Endodermal cell (in vitro differentiated cells): Measurements from ENCODE around the gene TRMT61A. TPM values are rescaled to one million over a fixed set of nuclear protein-coding genes. Genes with fewer than 3 reads are reported as not detected.

Experiments
- DNase-seq: peaks from one replicate; pipeline ENCODE4 v3.0.0-alpha.2; 2017
- H3K27ac ChIP-seq: 2 replicates; pipeline ENCODE4 v1.5.1; 2013; ENCODE audit warnings: mild to moderate bottlenecking, low read depth, low read length, moderate library complexity
- H3K27me3 ChIP-seq: 2 replicates; pipeline ENCODE4 v1.6.1; 2013; ENCODE audit warnings: mild to moderate bottlenecking, low read length, moderate library complexity; ENCODE audit not compliant: insufficient read depth, control insufficient read depth, poor library complexity, severe bottlenecking
- H3K36me3 ChIP-seq: 2 replicates; pipeline ENCODE4 v1.7.0; 2013; ENCODE audit warnings: mild to moderate bottlenecking, low read length, moderate library complexity; ENCODE audit not compliant: control insufficient read depth, insufficient read depth
- H3K4me1 ChIP-seq: one replicate; pipeline ENCODE4 v1.7.0; 2013; ENCODE audit warnings: low read length; ENCODE audit not compliant: control insufficient read depth, insufficient read depth
- H3K4me3 ChIP-seq: 2 replicates; pipeline ENCODE4 v1.5.1; 2013; ENCODE audit warnings: mild to moderate bottlenecking, low read length, moderate library complexity
- H3K9ac ChIP-seq: 2 replicates; pipeline ENCODE4 v1.6.1; 2013; ENCODE audit warnings: mild to moderate bottlenecking, low read length, moderate library complexity; ENCODE audit not compliant: poor library complexity, severe bottlenecking; ENCODE audit errors: extremely low read depth
- H3K9me3 ChIP-seq: 2 replicates; pipeline ENCODE4 v1.6.1; 2013; ENCODE audit warnings: mild to moderate bottlenecking, low read length, moderate library complexity; ENCODE audit not compliant: control insufficient read depth
- H3K27ac Mint-ChIP-seq: 2 replicates; pipeline ENCODE4 v1.8.0; 2020; ENCODE audit warnings: mixed read lengths
- H3K27me3 Mint-ChIP-seq: 2 replicates; pipeline ENCODE4 v1.8.0; 2021; ENCODE audit warnings: mild to moderate bottlenecking, mixed read lengths; ENCODE audit not compliant: insufficient read depth
- H3K36me3 Mint-ChIP-seq: 2 replicates; pipeline ENCODE4 v1.8.0; 2020; ENCODE audit warnings: low read depth, mixed read lengths
- H3K4me1 Mint-ChIP-seq: 2 replicates; pipeline ENCODE4 v1.8.0; 2020; ENCODE audit warnings: mixed read lengths
- H3K4me3 Mint-ChIP-seq: 2 replicates; pipeline ENCODE4 v1.8.0; 2020; ENCODE audit warnings: mild to moderate bottlenecking, moderate library complexity, mixed read lengths
- H3K9me3 Mint-ChIP-seq: 2 replicates; pipeline ENCODE4 v1.8.0; 2020; ENCODE audit warnings: mild to moderate bottlenecking, mixed read lengths
- WGBS, 2 experiments: methylation state at CpG; one replicate each; pipeline versions ENCODE4 v1.1.5 to v1.1.7; 2013; ENCODE audit warnings: missing lambda C conversion rate in 2 of 2, mixed read lengths in 1 of 2; ENCODE audit not compliant: insufficient coverage in 1 of 2, insufficient read length in 1 of 2; 5-methylcytosine and 5-hydroxymethylcytosine counted together
- total RNA-seq, 2 donors: library from RNA; stranded (reverse); fragmentation: NEBNext Ultra II Directional in 1 of 2; extraction: Animal tissue kit (Norgen Biotek cat#: 25700) in 1 of 2; gene quantifications; 2 replicates in 1 of 2; 3 replicates in 1 of 2; pipeline ENCODE4 v1.2.1, GENCODE V29; 2021
- TF ChIP-seq, protein P1 (sequence below): fragments of 200-600 bp; sonication (generic); conservative IDR thresholded peaks from 2 replicates; pipeline ENCODE4 v1.5.0; 2021; ENCODE audit warnings: antibody characterized with exemption, mild to moderate bottlenecking

Gene TRMT61A
- total RNA-seq, 2 donors from 2014 or later: 7.4 to 7.9 TPM

DNA sequence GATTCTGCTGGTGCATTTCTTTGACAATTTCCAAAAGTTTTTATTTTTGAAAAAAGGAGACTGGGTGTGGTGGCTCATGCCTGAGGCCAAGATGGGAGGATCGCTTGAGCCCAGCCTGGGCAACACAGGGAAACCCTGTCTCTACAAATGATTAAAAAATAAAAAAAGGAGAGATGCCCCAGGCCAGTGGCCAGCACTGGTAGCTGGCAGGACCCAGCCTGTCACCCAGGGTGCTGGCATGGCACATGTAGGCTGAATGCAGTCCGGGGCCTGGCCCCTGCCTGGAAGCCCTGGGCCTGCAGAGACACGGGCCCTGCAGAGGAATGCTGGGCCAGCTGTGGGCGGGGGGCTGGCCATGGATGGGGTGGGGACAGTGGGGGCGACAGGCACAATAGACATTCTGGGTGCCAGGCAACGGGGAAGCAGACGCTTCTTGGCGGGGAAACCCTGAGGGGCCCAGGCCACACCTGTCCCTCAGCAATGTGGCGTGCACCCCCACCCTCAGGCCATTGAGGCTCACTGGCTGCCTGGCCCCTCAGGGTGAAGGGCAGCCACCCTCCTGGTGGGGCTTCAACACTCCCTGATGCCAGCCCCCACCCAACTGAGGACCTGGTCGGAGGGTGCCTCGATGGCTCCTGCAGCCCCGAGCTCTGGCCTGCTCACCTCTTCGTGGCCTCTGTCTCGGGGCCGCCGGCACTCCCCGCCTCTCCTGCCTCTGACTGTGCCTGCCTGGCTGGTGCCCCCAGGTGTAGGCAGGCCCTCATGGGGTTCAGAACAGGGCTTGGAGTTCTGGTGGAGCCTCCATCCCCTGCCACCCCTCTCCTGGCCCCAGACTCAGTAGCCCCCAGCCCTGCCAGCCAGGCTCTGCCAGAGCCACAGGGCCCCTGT, 12.1 kb downstream of the TRMT61A start:
- TF ChIP-seq, protein P1, sequence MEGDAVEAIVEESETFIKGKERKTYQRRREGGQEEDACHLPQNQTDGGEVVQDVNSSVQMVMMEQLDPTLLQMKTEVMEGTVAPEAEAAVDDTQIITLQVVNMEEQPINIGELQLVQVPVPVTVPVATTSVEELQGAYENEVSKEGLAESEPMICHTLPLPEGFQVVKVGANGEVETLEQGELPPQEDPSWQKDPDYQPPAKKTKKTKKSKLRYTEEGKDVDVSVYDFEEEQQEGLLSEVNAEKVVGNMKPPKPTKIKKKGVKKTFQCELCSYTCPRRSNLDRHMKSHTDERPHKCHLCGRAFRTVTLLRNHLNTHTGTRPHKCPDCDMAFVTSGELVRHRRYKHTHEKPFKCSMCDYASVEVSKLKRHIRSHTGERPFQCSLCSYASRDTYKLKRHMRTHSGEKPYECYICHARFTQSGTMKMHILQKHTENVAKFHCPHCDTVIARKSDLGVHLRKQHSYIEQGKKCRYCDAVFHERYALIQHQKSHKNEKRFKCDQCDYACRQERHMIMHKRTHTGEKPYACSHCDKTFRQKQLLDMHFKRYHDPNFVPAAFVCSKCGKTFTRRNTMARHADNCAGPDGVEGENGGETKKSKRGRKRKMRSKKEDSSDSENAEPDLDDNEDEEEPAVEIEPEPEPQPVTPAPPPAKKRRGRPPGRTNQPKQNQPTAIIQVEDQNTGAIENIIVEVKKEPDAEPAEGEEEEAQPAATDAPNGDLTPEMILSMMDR: no peak

DNA sequence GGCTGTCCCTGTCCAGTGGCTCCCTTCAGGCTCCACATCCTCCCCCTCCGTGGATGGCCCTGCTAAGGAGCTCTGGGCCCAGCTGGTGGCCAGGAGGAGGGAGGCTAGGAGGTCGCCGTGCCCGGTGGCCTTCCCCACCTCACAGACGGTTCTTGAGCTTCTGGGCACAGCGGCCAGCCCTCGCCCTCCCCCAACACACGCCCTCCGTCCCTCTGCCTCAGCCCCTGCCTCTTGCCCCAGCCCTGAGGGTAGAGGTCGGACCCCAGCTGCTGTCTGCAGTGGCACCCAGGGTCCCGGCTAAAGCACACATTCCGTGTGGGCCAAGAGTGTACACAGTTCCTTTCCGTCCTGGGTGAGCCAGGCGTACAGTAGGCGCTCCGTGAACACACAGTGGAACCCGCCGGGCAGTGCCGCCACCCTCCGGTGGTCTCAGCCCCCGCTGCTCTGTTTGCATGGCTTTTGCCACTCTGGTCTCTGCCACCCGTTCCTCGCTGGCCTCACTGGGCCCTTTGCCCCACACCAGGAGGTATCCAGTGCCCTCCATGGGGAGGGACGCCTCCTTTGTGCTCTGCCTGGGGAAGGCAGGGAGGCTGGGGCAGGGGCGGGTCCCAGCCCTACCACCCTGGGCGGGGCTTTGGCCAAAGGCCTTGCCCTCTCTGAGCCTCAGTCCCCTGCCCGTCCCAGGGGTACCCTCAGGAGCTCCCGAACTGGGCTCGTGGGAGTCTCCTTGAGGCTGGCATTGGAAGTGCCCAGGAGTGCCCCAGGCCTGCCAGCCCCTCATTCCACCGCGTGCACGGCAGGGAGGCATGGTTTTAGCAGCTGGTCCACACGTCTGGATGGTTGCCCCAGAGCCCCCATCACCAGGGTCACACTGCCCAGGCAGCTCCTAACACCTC, 13.0 kb downstream of the TRMT61A start:
- Histone ChIP-seq H3K27me3 (no peaks in the 10 kb centered on the region), H3K9me3 (no peaks in the 10 kb centered on the region), H3K27ac (peak overlapping the region; percentile 100), H3K4me1 (peaks cover 11% of the 10 kb centered on the region), H3K36me3 (no peaks in the 10 kb centered on the region), H3K9ac (peak overlapping the region; percentile 47), H3K4me3 (no peak overlapping the region)
- Mint-ChIP-seq H3K4me1 (no peaks in the 10 kb centered on the region), H3K36me3 (no peaks in the 10 kb centered on the region), H3K4me3 (no peak overlapping the region), H3K27ac (peak overlapping the region; percentile 17), H3K9me3 (no peaks in the 10 kb centered on the region), H3K27me3 (peaks cover 3% of the 10 kb centered on the region)
- TF ChIP-seq, protein P1: peak; percentile 22
- DNase-seq: no peak
- 79% methylated on average over 17 to 33 of the region's 33 CpGs for WGBS, 2 experiments

More for the DNA sequence above, 12.1 kb downstream of the TRMT61A start:
- peak overlapping the region; percentile 100 for H3K27ac ChIP-seq
- no peak overlapping the region for H3K4me3 ChIP-seq
- no peaks in the 10 kb centered on the region for H3K4me1 Mint-ChIP-seq
- H3K4me3 Mint-ChIP-seq: no peak overlapping the region
- peaks cover 11% of the 10 kb centered on the region for H3K4me1 ChIP-seq
- no peaks in the 10 kb centered on the region for H3K9me3 Mint-ChIP-seq
- no peak overlapping the region for H3K27ac Mint-ChIP-seq
- H3K36me3 Mint-ChIP-seq: no peaks in the 10 kb centered on the region
- no peaks in the 10 kb centered on the region for H3K27me3 ChIP-seq
- H3K27me3 Mint-ChIP-seq: peaks cover 3% of the 10 kb centered on the region
- no peak overlapping the region for H3K9ac ChIP-seq
- WGBS, 2 experiments: 83 to 88% methylated on average over 13 to 16 of the region's 17 CpGs
- H3K9me3 ChIP-seq: no peaks in the 10 kb centered on the region
- DNase-seq: no peak
- H3K36me3 ChIP-seq: no peaks in the 10 kb centered on the region

DNA sequence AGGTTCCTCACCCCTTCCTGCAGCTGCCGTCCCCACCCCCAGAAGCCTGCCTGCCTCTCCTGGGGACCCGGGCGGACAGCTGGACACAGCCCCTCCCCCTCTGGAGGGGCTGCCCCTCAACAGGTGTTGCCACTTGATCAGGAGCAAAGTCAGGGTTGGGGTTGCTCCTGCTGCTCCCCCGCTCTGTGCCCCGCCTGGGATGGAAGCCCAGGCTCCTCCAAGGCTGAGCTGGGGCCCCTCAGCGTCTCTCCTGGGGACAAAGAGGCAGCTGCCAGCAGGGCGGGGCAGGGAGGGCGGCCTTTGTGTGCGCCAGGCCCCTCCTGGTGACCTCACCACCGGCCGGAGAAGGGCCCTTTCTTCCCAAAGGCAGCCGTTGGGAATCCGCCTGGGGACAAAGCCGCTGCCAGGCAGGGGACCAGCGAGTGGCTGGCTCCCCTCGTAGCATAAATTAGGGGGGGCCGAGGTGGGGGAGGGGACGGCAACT, 13.7 kb downstream of the TRMT61A start:
- Histone ChIP-seq H3K9ac (peak overlapping the region; percentile 47), H3K36me3 (no peaks in the 10 kb centered on the region), H3K27me3 (no peaks in the 10 kb centered on the region), H3K4me1 (peaks cover 11% of the 10 kb centered on the region), H3K27ac (peak overlapping the region; percentile 100), H3K9me3 (no peaks in the 10 kb centered on the region), H3K4me3 (no peak overlapping the region)
- DNase-seq: peak; percentile 93
- peaks cover 3% of the 10 kb centered on the region for H3K27me3 Mint-ChIP-seq
- no peaks in the 10 kb centered on the region for H3K36me3 Mint-ChIP-seq
- WGBS, 2 experiments: 19 to 31% methylated on average over 11 to 18 of the region's 18 CpGs
- H3K4me1 Mint-ChIP-seq: no peaks in the 10 kb centered on the region
- peak overlapping the region; percentile 80 for H3K27ac Mint-ChIP-seq
- TF ChIP-seq, protein P1: peak; percentile 2
- no peaks in the 10 kb centered on the region for H3K9me3 Mint-ChIP-seq
- no peak overlapping the region for H3K4me3 Mint-ChIP-seq
